Spleen (tissue), 7 donors: ENCODE results near the gene C2CD2.

Experiments used
- POLR2A ChIP-seq, 3 donors: fragments of 450-650 bp; IDR thresholded peaks; one replicate each; pipeline ENCODE4 v1.5.1; 2017; ENCODE audit warnings: antibody characterized with exemption in 3 of 3, mild to moderate bottlenecking in 1 of 3
- TF ChIP-seq, protein P1 (sequence below), 11 experiments: fragments of 200-600 bp in 7 of 11; fragments of 450-650 bp in 4 of 11; sonication (generic) in 4 of 11; IDR thresholded peaks in 8 of 11; conservative IDR thresholded peaks in 3 of 11; 1 replicate in 7 of 11; 2 replicates in 4 of 11; pipeline versions ENCODE4 v1.4.0 to v1.8.0; 2016 to 2021; ENCODE audit warnings: antibody characterized with exemption in 11 of 11, inconsistent platforms in 4 of 11, mild to moderate bottlenecking in 1 of 11
- donor health status: DM: no; HTN: no; CAD: no; lungs with moderate emphysema.
- donor health status: DM: no; HTN: no; CAD: no.
- donor health status: DM: no; HTN: no; CAD: no.

DNA sequence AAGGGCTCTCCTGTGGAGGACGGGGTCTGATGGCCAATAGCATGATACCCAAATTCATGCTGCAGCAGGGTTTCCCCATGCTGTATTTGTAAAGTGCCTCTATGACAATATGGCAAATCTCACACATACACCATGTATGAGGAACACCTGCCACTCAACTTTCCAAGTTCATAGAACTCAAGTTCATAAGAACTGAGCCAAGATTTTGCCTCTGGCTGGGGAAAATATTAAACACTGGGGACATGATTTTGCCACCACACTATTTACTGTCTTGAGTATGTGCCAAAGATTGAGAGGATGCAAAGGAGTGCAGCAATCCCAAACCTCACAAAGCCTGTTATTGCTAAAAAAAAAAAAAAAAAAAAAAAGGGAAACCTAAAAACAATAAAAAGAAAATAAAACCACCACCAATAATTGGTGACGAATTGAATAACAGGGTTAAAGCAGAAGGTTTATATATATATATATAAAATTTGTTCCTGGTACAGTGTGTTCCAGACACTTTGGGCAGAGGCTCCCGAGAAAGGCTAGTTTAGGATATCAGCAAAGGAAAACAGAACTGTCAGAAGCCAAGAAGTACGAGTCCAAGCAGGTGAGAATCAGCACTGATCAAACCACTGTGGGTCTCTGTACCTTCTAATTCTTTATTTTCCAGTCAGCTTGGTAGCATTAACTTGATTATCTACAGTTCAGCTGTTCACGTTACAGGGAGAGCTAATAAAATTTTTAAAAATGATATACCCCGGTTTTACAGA is 32.0 kb upstream of the C2CD2 start:
- no peak for TF ChIP-seq POLR2A (IDR thresholded peaks at IDR 0.05)
- TF ChIP-seq, protein P1, sequence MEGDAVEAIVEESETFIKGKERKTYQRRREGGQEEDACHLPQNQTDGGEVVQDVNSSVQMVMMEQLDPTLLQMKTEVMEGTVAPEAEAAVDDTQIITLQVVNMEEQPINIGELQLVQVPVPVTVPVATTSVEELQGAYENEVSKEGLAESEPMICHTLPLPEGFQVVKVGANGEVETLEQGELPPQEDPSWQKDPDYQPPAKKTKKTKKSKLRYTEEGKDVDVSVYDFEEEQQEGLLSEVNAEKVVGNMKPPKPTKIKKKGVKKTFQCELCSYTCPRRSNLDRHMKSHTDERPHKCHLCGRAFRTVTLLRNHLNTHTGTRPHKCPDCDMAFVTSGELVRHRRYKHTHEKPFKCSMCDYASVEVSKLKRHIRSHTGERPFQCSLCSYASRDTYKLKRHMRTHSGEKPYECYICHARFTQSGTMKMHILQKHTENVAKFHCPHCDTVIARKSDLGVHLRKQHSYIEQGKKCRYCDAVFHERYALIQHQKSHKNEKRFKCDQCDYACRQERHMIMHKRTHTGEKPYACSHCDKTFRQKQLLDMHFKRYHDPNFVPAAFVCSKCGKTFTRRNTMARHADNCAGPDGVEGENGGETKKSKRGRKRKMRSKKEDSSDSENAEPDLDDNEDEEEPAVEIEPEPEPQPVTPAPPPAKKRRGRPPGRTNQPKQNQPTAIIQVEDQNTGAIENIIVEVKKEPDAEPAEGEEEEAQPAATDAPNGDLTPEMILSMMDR (IDR thresholded peaks at IDR 0.05 in 8 of 11, conservative IDR thresholded peaks at IDR 0.05 in 3 of 11): no peak
